SH-SY5Y (cell line): ENCODE data around the gene SLC2A2.

ENCODE experiments used
- GATA2 ChIP-seq: IDR thresholded peaks from 2 replicates; pipeline ENCODE4 v1.6.1; 2011; ENCODE audit warnings: mild to moderate bottlenecking, low read depth, low read length
- GATA3 ChIP-seq: IDR thresholded peaks from 2 replicates; pipeline ENCODE4 v1.6.1; 2011; ENCODE audit warnings: low read depth, mild to moderate bottlenecking, low read length, moderate library complexity

Gene SLC2A2

DNA sequence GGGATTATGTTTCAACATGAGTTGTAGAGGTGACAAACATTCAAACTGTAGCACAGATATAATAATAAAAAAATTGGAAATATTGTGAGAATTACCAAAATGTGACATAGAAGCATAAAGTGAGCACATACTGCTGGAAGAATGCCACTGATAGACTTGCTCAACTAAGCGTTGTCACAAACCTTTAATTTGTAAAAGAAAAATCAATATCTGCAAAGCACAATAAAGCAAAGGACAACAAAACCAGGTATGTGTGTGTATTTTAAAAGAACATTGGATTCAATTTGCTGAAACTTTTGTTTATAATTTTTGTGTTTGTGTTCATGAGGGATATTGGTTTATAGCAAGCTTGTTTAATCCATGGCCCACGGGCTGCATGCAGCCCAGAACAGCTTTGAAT lies 77.3 kb downstream of the SLC2A2 start:
- TF ChIP-seq GATA2, result no peak
- TF ChIP-seq GATA3, result no peak

DNA sequence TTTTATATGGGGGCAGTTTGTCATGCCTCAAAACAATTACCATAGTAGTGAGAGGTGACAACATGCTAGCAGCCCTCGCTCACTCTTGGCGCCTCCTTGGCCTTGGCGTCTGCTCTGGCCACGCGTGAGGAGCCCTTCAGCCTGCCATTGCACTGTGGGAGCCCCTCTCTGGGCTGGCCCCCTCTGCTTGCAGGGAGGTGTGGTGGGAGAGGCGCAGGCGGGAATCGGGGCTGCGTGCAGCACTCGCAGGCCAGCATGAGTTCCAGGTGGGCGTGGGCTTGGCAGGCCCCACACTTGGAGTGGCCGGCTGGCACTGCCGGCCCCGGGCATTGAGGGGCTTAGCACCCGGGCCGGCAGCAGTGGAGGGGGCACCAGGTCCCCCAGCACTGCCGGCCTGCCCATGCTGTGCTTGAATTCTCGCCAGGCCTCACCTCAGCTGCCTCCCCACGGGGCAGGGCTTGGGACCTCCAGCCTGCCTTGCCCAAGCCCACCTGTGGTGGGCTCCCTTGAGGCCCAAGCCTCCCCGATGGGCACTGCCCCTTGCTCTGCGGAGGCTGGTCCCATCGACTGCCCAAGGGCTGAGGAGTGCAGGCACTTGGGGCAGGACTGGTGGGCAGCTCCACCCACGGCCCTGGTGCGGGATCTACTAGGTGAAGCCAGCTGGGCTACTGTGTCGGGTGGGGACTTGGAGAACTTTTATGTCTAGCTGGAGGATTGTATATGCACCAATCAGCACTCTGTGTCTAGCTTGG lies 79.3 kb downstream of the SLC2A2 start:
- TF ChIP-seq GATA2, result no peak
